ENCODE results near the gene ARHGAP33. TPM values are rescaled to one million over a fixed set of nuclear protein-coding genes. Genes with fewer than 3 reads are reported as not detected.
"Not testable (repeated sequence)": the region's sequence is repeated elsewhere in the genome, so short reads cannot be mapped to it uniquely, and the experiment has no call there.

Gene ARHGAP33
- total RNA-seq, 1 donor from 2014 or later = 5.1 TPM

GRCh38 chr19:35793381-35794165 is 18.2 kb downstream of the ARHGAP33 start:
- DNase-seq = no peak

GRCh38 chr19:35795564-35795963 is 20.2 kb downstream of the ARHGAP33 start:
- not testable (repeated sequence) for DNase-seq

GRCh38 chr19:35796645-35797542 is 21.5 kb downstream of the ARHGAP33 start:
- no peak for DNase-seq

- no peak for DNase-seq
These were observed 22.3 kb downstream of the ARHGAP33 start for GRCh38 chr19:35797663-35798062.

GRCh38 chr19:35801828-35802227 is 26.5 kb downstream of the ARHGAP33 start:
- DNase-seq = no peak

GRCh38 chr19:35805526-35806102 is 30.2 kb downstream of the ARHGAP33 start:
- no peak for DNase-seq

GRCh38 chr19:35806597-35806996 is 31.2 kb downstream of the ARHGAP33 start:
- DNase-seq = no peak

GRCh38 chr19:35807633-35808032 is 32.3 kb downstream of the ARHGAP33 start:
- no peak for DNase-seq

- no peak for DNase-seq
These were observed 36.2 kb downstream of the ARHGAP33 start for GRCh38 chr19:35811317-35812219.

GRCh38 chr19:35812220-35813042 is 37.1 kb downstream of the ARHGAP33 start, which contains the start of gene PRODH2:
TSS of gene PRODH2 (minus strand) at chr19:35812845. CDS start at chr19:35812805, 40 bp downstream.
- no peak for DNase-seq

- no peak for DNase-seq
These were observed 37.9 kb downstream of the ARHGAP33 start for GRCh38 chr19:35813043-35813890.

- DNase-seq = no peak
These were observed 40.9 kb downstream of the ARHGAP33 start for GRCh38 chr19:35816262-35816661.

GRCh38 chr19:35816846-35817245 is 41.5 kb downstream of the ARHGAP33 start:
- DNase-seq = no peak

GRCh38 chr19:35818445-35818844 is 43.1 kb downstream of the ARHGAP33 start:
- DNase-seq = no peak

GRCh38 chr19:35822579-35822978 is 47.2 kb downstream of the ARHGAP33 start:
- DNase-seq = no peak

GRCh38 chr19:35824150-35824549 is 48.8 kb downstream of the ARHGAP33 start:
- no peak for DNase-seq

- DNase-seq = peak; percentile 19
These were observed 53.4 kb downstream of the ARHGAP33 start for GRCh38 chr19:35828692-35829301.

GRCh38 chr19:35830986-35831385 is 55.6 kb downstream of the ARHGAP33 start:
- DNase-seq = no peak

- no peak for DNase-seq
These were observed 56.7 kb downstream of the ARHGAP33 start for GRCh38 chr19:35832054-35832453.

All from skin of body (tissue), 2 donors.